H9 (cell line): ENCODE data around the gene PPOX. TPM values are rescaled to one million over a fixed set of nuclear protein-coding genes. Genes with fewer than 3 reads are reported as not detected.
A peak's percentile ranks its signal among the peaks of the same experiment; 100 is the strongest.

Experiments used
- DNase-seq: peaks from one replicate; pipeline ENCODE4 v3.0.0-alpha.2; 2017
- H2AFZ ChIP-seq: one replicate; pipeline ENCODE4 v1.6.1; 2013; ENCODE audit warnings: mild to moderate bottlenecking, low read length, control low read depth, moderate library complexity
- H2AK5ac ChIP-seq: 2 replicates; pipeline ENCODE4 v1.6.1; 2013; ENCODE audit warnings: low read length, control low read depth, mixed read lengths; ENCODE audit not compliant: insufficient read length
- H2BK120ac ChIP-seq: one replicate; pipeline ENCODE4 v1.6.1; 2013; ENCODE audit warnings: low read depth, mild to moderate bottlenecking, low read length, control low read depth, inconsistent platforms; ENCODE audit not compliant: poor library complexity, severe bottlenecking
- H2BK12ac ChIP-seq: 2 replicates; pipeline ENCODE4 v1.6.1; 2013; ENCODE audit warnings: low read length, control low read depth, mixed read lengths, low read depth; ENCODE audit not compliant: insufficient read length
- H2BK15ac ChIP-seq: 2 replicates; pipeline ENCODE4 v1.6.1; 2013; ENCODE audit warnings: low read depth, low read length, control low read depth
- H2BK20ac ChIP-seq: one replicate; pipeline ENCODE4 v1.6.1; 2013; ENCODE audit warnings: low read depth, mild to moderate bottlenecking, low read length, control low read depth, inconsistent platforms; ENCODE audit not compliant: poor library complexity, severe bottlenecking
- H2BK5ac ChIP-seq: 2 replicates; pipeline ENCODE4 v1.6.1; 2013; ENCODE audit warnings: low read length, control low read depth, mixed read lengths; ENCODE audit not compliant: insufficient read length
- H3K14ac ChIP-seq: 2 replicates; pipeline ENCODE4 v1.6.1; 2013; ENCODE audit warnings: low read length, control low read depth; ENCODE audit not compliant: insufficient read depth
- H3K18ac ChIP-seq: 2 replicates; pipeline ENCODE4 v1.6.1; 2013; ENCODE audit warnings: low read depth, mild to moderate bottlenecking, mixed read lengths, low read length, control low read depth; ENCODE audit not compliant: insufficient read length
- H3K23ac ChIP-seq: 2 replicates; pipeline ENCODE4 v1.6.1; 2013; ENCODE audit warnings: low read length, control low read depth, mixed read lengths, low read depth; ENCODE audit not compliant: insufficient read length
- H3K23me2 ChIP-seq: 2 replicates; pipeline ENCODE4 v1.6.1; 2013; ENCODE audit warnings: low read depth, mild to moderate bottlenecking, mixed read lengths, low read length, control low read depth; ENCODE audit not compliant: insufficient read length, poor library complexity, severe bottlenecking
- H3K27ac ChIP-seq: 2 replicates; pipeline ENCODE4 v1.5.1; 2013; ENCODE audit warnings: low read length, control low read depth, mixed read lengths, low read depth; ENCODE audit not compliant: insufficient read length
- H3K27me3 ChIP-seq: 2 replicates; pipeline ENCODE4 v1.6.1; 2013; ENCODE audit warnings: low read length, control low read depth, inconsistent platforms; ENCODE audit not compliant: insufficient read depth
- H3K4ac ChIP-seq: 2 replicates; pipeline ENCODE4 v1.6.1; 2013; ENCODE audit warnings: low read depth, mild to moderate bottlenecking, control low read depth, inconsistent platforms, low read length, moderate library complexity
- H3K4me1 ChIP-seq: 2 replicates; pipeline ENCODE4 v1.6.1; 2013; ENCODE audit warnings: low read length, control low read depth, inconsistent platforms; ENCODE audit not compliant: insufficient read depth
- H3K4me2 ChIP-seq: 2 replicates; pipeline ENCODE4 v1.6.1; 2013; ENCODE audit warnings: low read length, control low read depth, mixed read lengths; ENCODE audit not compliant: insufficient read length, insufficient read depth
- H3K56ac ChIP-seq: 2 replicates; pipeline ENCODE4 v1.6.1; 2013; ENCODE audit warnings: low read depth, mild to moderate bottlenecking, mixed read lengths, low read length, control low read depth; ENCODE audit not compliant: insufficient read length
- H3K79me1 ChIP-seq: 2 replicates; pipeline ENCODE4 v1.6.1; 2013; ENCODE audit warnings: low read depth, mild to moderate bottlenecking, moderate library complexity, low read length, control low read depth, inconsistent platforms; ENCODE audit not compliant: insufficient read depth, poor library complexity, severe bottlenecking
- H3K79me2 ChIP-seq: 2 replicates; pipeline ENCODE4 v1.6.1; 2013; ENCODE audit warnings: low read length, control low read depth, inconsistent platforms; ENCODE audit not compliant: insufficient read depth
- H3K9ac ChIP-seq: 2 replicates; pipeline ENCODE4 v1.6.1; 2013; ENCODE audit warnings: low read length, control low read depth, mixed read lengths; ENCODE audit not compliant: insufficient read length; ENCODE audit errors: extremely low read depth
- H3K9me3 ChIP-seq: one replicate; pipeline ENCODE4 v1.6.1; 2013; ENCODE audit warnings: low read depth, low read length, inconsistent platforms; ENCODE audit not compliant: control insufficient read depth
- H3T11ph ChIP-seq: one replicate; pipeline ENCODE4 v1.6.1; 2013; ENCODE audit warnings: mild to moderate bottlenecking, low read length, control low read depth, inconsistent platforms
- H4K20me1 ChIP-seq: one replicate; pipeline ENCODE4 v1.6.1; 2013; ENCODE audit not compliant: control insufficient read depth, insufficient read length, insufficient read depth
- H4K5ac ChIP-seq: 2 replicates; pipeline ENCODE4 v1.6.1; 2013; ENCODE audit warnings: low read depth, mild to moderate bottlenecking, mixed read lengths, low read length, control low read depth; ENCODE audit not compliant: insufficient read length
- H4K8ac ChIP-seq: replicated peaks from 2 replicates; pipeline ENCODE4 v1.6.1; 2013; ENCODE audit warnings: low read length, control low read depth, mixed read lengths, low read depth; ENCODE audit not compliant: insufficient read length
- H4K91ac ChIP-seq: 2 replicates; pipeline ENCODE4 v1.6.1; 2013; ENCODE audit warnings: low read depth, mild to moderate bottlenecking, moderate library complexity, mixed read lengths, low read length, control low read depth; ENCODE audit not compliant: insufficient read length
- H3K27ac Mint-ChIP-seq, 3 experiments: 2 replicates in 2 of 3; 3 replicates in 1 of 3; pipeline ENCODE4 v1.8.0; 2020 to 2021; ENCODE audit warnings: mixed read lengths in 3 of 3, mild to moderate bottlenecking in 1 of 3, moderate library complexity in 1 of 3
- H3K27me3 Mint-ChIP-seq: 2 replicates; pipeline ENCODE4 v1.8.0; 2021; ENCODE audit warnings: low read depth, mild to moderate bottlenecking, moderate library complexity, mixed read lengths
- H3K36me3 Mint-ChIP-seq, 3 experiments: 2 replicates in 2 of 3; 3 replicates in 1 of 3; pipeline ENCODE4 v1.8.0; 2020 to 2021; ENCODE audit warnings: low read depth in 3 of 3, mixed read lengths in 3 of 3; ENCODE audit not compliant: insufficient read depth in 1 of 3
- H3K4me1 Mint-ChIP-seq, 2 experiments: 2 replicates each; pipeline ENCODE4 v1.8.0; 2020; ENCODE audit warnings: mixed read lengths in 2 of 2
- H3K4me3 Mint-ChIP-seq, 2 experiments: 2 replicates in 1 of 2; 3 replicates in 1 of 2; pipeline ENCODE4 v1.8.0; 2020 to 2021; ENCODE audit warnings: mild to moderate bottlenecking in 2 of 2, mixed read lengths in 2 of 2, moderate library complexity in 1 of 2
- H3K9me3 Mint-ChIP-seq, 2 experiments: 2 replicates in 1 of 2; 3 replicates in 1 of 2; pipeline ENCODE4 v1.8.0; 2020; ENCODE audit warnings: mild to moderate bottlenecking in 2 of 2, mixed read lengths in 2 of 2, moderate library complexity in 1 of 2
- WGBS: extraction: QIAGEN DNeasy Blood & Tissue Kit; methylation state at CpG from one replicate; pipeline ENCODE4 v1.1.7; 2013; ENCODE audit warnings: missing lambda C conversion rate, low lambda C conversion rate, mixed read lengths; ENCODE audit not compliant: insufficient read length; ENCODE audit errors: extremely low coverage; 5-methylcytosine and 5-hydroxymethylcytosine counted together
- total RNA-seq: library from RNA; stranded (reverse); gene quantifications from 2 replicates; pipeline ENCODE4 v1.2.1, GENCODE V29; 2021
- TF ChIP-seq, protein P1 (sequence below): fragments of 200-600 bp; sonication (generic); conservative IDR thresholded peaks from 3 replicates; pipeline ENCODE4 v1.8.0; 2021; ENCODE audit warnings: antibody characterized with exemption, mild to moderate bottlenecking

The PPOX gene
- total RNA-seq, 1 experiment from 2014 or later: 39.8 TPM

DNA sequence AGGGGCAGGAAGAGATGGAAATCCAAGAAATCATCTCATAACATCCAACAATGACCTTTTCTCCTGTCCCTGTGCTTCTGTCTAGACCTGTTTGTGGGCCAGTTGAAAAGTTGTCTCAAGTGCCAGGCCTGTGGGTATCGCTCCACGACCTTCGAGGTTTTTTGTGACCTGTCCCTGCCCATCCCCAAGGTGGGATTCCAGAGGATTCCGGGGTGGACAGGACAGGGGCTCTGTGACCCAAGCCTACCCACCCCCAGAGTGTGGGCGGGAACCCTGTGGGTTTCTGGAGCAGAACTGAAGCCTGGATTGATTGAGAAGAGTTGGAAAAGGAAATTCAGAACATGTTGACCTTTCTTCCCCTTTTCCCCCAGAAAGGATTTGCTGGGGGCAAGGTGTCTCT, 2.4 kb upstream of the PPOX start:
- H3K4me3 Mint-ChIP-seq: peak overlapping the region in 1 of 2 experiments; percentile 4; a peak in 1 of 5 replicates
- Histone ChIP-seq H3K79me1 (no peaks in the 10 kb centered on the region), H3K4me1 (no peaks in the 10 kb centered on the region), H3K56ac (no peak overlapping the region), H3K23me2 (peaks cover 16% of the 10 kb centered on the region), H3K23ac (no peak overlapping the region), H2BK120ac (no peak overlapping the region), H2BK20ac (no peak overlapping the region), H3K4me2 (no peak overlapping the region), H3K79me2 (no peaks in the 10 kb centered on the region), H4K20me1 (no peaks in the 10 kb centered on the region), H3K14ac (no peak overlapping the region), H3K9ac (no peak overlapping the region), H3K27ac (no peak overlapping the region), H4K8ac (no peak overlapping the region), H2BK5ac (no peak overlapping the region), H3T11ph (no peak overlapping the region), H4K5ac (no peak overlapping the region), H3K27me3 (no peaks in the 10 kb centered on the region), H3K4ac (no peak overlapping the region), H2BK15ac (no peak overlapping the region), H3K9me3 (no peaks in the 10 kb centered on the region), H2AFZ (no peak overlapping the region), H2BK12ac (no peak overlapping the region), H2AK5ac (no peak overlapping the region), H4K91ac (no peak overlapping the region), H3K18ac (no peak overlapping the region)
- DNase-seq: no peak
- H3K4me1 Mint-ChIP-seq: peaks cover 27 to 31% of the 10 kb centered on the region in 2 experiments
- TF ChIP-seq, protein P1, sequence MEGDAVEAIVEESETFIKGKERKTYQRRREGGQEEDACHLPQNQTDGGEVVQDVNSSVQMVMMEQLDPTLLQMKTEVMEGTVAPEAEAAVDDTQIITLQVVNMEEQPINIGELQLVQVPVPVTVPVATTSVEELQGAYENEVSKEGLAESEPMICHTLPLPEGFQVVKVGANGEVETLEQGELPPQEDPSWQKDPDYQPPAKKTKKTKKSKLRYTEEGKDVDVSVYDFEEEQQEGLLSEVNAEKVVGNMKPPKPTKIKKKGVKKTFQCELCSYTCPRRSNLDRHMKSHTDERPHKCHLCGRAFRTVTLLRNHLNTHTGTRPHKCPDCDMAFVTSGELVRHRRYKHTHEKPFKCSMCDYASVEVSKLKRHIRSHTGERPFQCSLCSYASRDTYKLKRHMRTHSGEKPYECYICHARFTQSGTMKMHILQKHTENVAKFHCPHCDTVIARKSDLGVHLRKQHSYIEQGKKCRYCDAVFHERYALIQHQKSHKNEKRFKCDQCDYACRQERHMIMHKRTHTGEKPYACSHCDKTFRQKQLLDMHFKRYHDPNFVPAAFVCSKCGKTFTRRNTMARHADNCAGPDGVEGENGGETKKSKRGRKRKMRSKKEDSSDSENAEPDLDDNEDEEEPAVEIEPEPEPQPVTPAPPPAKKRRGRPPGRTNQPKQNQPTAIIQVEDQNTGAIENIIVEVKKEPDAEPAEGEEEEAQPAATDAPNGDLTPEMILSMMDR: no peak
- H3K9me3 Mint-ChIP-seq: no peaks in the 10 kb centered on the region
- WGBS: no CpG with 5 or more reads among the region's 5 CpGs
- no peaks in the 10 kb centered on the region; the same call in 1 of the 2 replicates for H3K27me3 Mint-ChIP-seq
- H3K36me3 Mint-ChIP-seq: peaks cover 19 to 58% (median 42%) of the 10 kb centered on the region in 3 experiments
- no peak overlapping the region for H3K27ac Mint-ChIP-seq
